ENCODE data around the gene HYDIN. TPM values are rescaled to one million over a fixed set of nuclear protein-coding genes. Genes with fewer than 3 reads are reported as not detected.
"Not testable (repeated sequence)": the region's sequence is repeated elsewhere in the genome, so short reads cannot be mapped to it uniquely, and the experiment has no call there.

HYDIN gene
- total RNA-seq, 1 donor from 2014 or later = 0.82 TPM

GRCh38 chr16:71023851-71024439 is 206.6 kb downstream of the HYDIN start:
- DNase-seq; intact Hi-C loops (cut with micrococcal nuclease): not testable (repeated sequence)
- peak; percentile 91 for ATAC-seq

- peak; percentile 17 for ATAC-seq
- DNase-seq; intact Hi-C loops (cut with micrococcal nuclease): not testable (repeated sequence)
Observed at GRCh38 chr16:71021961-71022537, 208.5 kb downstream of the HYDIN start.

GRCh38 chr16:71019067-71019682 is 211.3 kb downstream of the HYDIN start:
- ATAC-seq; intact Hi-C loops (cut with micrococcal nuclease); DNase-seq: not testable (repeated sequence)

GRCh38 chr16:71015419-71015818 is 215.1 kb downstream of the HYDIN start:
- DNase-seq; ATAC-seq; intact Hi-C loops (cut with micrococcal nuclease): not testable (repeated sequence)

- DNase-seq; ATAC-seq; intact Hi-C loops (cut with micrococcal nuclease): not testable (repeated sequence)
Observed at GRCh38 chr16:71009440-71010223, 220.9 kb downstream of the HYDIN start.

- intact Hi-C loops (cut with micrococcal nuclease); DNase-seq: not testable (repeated sequence)
Observed at GRCh38 chr16:71006516-71006915, 224.0 kb downstream of the HYDIN start.

GRCh38 chr16:70999735-71000134 is 230.8 kb downstream of the HYDIN start:
- ATAC-seq = peak; percentile 29
- DNase-seq; intact Hi-C loops (cut with micrococcal nuclease): not testable (repeated sequence)

More at GRCh38 chr16:71006516-71006915, 224.0 kb downstream of the HYDIN start:
- ATAC-seq = not testable (repeated sequence)

GRCh38 chr16:70995799-70996198 is 234.7 kb downstream of the HYDIN start:
- DNase-seq; ATAC-seq; intact Hi-C loops (cut with micrococcal nuclease): not testable (repeated sequence)

- intact Hi-C loops (cut with micrococcal nuclease); DNase-seq; ATAC-seq: not testable (repeated sequence)
Observed at GRCh38 chr16:70992511-70992910, 238.0 kb downstream of the HYDIN start.

GRCh38 chr16:70987019-70987715 is 243.4 kb downstream of the HYDIN start:
- ATAC-seq; intact Hi-C loops (cut with micrococcal nuclease); DNase-seq: not testable (repeated sequence)

GRCh38 chr16:70984675-70985074 is 245.8 kb downstream of the HYDIN start:
- ATAC-seq; intact Hi-C loops (cut with micrococcal nuclease); DNase-seq: not testable (repeated sequence)

GRCh38 chr16:70968332-70968731 is 262.2 kb downstream of the HYDIN start:
- ATAC-seq; intact Hi-C loops (cut with micrococcal nuclease); DNase-seq: not testable (repeated sequence)

GRCh38 chr16:70960169-70960568 is 270.4 kb downstream of the HYDIN start:
- intact Hi-C loops (cut with micrococcal nuclease); ATAC-seq; DNase-seq: not testable (repeated sequence)

- intact Hi-C loops (cut with micrococcal nuclease); ATAC-seq; DNase-seq: not testable (repeated sequence)
Observed at GRCh38 chr16:70954922-70955321, 275.6 kb downstream of the HYDIN start.

GRCh38 chr16:70953824-70954223 is 276.7 kb downstream of the HYDIN start:
- intact Hi-C loops (cut with micrococcal nuclease); DNase-seq: not testable (repeated sequence)
- peak; percentile 53 for ATAC-seq

GRCh38 chr16:70943551-70943950 is 287.0 kb downstream of the HYDIN start:
- DNase-seq; intact Hi-C loops (cut with micrococcal nuclease); ATAC-seq: not testable (repeated sequence)

- DNase-seq; ATAC-seq; intact Hi-C loops (cut with micrococcal nuclease): not testable (repeated sequence)
Observed at GRCh38 chr16:70939690-70940359, 290.7 kb downstream of the HYDIN start.
